ENCODE data around the gene CPN1. TPM values are rescaled to one million over a fixed set of nuclear protein-coding genes. Genes with fewer than 3 reads are reported as not detected.

CPN1 gene
- total RNA-seq, 1 experiment from 2014 or later, result 0.12 TPM

DNA sequence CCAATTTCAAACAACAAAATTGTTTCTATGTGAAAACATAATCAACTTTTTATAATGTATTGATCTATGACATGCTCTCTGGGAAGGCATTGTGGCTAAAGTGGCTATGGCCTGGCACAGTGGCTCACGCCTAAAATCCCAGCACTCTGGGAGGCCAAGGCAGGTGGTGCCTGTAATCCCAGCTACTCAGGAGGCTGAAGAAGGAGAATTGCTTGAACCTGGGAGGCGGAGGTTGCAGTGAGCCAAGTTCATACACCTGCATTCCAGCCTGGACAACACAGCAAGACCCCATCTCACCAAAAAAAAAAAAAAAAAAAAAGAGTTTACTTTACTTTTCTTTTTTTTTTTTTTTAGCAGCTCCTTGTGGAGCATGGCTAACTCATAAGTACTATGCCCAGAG, 38.9 kb upstream of the CPN1 start:
- no peaks in the 10 kb centered on the region for H4K20me1 ChIP-seq (ENCODE audit: insufficient read depth)
- TF ChIP-seq, protein P1, sequence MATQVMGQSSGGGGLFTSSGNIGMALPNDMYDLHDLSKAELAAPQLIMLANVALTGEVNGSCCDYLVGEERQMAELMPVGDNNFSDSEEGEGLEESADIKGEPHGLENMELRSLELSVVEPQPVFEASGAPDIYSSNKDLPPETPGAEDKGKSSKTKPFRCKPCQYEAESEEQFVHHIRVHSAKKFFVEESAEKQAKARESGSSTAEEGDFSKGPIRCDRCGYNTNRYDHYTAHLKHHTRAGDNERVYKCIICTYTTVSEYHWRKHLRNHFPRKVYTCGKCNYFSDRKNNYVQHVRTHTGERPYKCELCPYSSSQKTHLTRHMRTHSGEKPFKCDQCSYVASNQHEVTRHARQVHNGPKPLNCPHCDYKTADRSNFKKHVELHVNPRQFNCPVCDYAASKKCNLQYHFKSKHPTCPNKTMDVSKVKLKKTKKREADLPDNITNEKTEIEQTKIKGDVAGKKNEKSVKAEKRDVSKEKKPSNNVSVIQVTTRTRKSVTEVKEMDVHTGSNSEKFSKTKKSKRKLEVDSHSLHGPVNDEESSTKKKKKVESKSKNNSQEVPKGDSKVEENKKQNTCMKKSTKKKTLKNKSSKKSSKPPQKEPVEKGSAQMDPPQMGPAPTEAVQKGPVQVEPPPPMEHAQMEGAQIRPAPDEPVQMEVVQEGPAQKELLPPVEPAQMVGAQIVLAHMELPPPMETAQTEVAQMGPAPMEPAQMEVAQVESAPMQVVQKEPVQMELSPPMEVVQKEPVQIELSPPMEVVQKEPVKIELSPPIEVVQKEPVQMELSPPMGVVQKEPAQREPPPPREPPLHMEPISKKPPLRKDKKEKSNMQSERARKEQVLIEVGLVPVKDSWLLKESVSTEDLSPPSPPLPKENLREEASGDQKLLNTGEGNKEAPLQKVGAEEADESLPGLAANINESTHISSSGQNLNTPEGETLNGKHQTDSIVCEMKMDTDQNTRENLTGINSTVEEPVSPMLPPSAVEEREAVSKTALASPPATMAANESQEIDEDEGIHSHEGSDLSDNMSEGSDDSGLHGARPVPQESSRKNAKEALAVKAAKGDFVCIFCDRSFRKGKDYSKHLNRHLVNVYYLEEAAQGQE (IDR thresholded peaks at IDR 0.05; ENCODE audit: low read depth), result no peak
- no peak for TF ChIP-seq RAD21 (IDR thresholded peaks at IDR 0.05; ENCODE audit: low read depth)
- TF ChIP-seq ZFX (IDR thresholded peaks at IDR 0.05), result no peak
- TF ChIP-seq JUND (IDR thresholded peaks at IDR 0.05), result no peak
- TF ChIP-seq CBX3 (IDR thresholded peaks at IDR 0.05; ENCODE audit: low read depth), result no peak
- no peak for TF ChIP-seq EZH2 (IDR thresholded peaks at IDR 0.05)
- TF ChIP-seq ELF1 (IDR thresholded peaks at IDR 0.05; ENCODE audit: borderline replicate concordance, low read depth), result no peak
- no peak for TF ChIP-seq YY1 (IDR thresholded peaks at IDR 0.05; ENCODE audit: extremely low read depth, insufficient replicate concordance, low read depth, low read length)
- TF ChIP-seq SRF (IDR thresholded peaks at IDR 0.05; ENCODE audit: low read depth), result no peak
- TF ChIP-seq POLR2A (IDR thresholded peaks at IDR 0.05; ENCODE audit: borderline replicate concordance, extremely low read depth, insufficient read depth, insufficient read length), result no peak
- no peak for TF ChIP-seq ZNF274 (IDR thresholded peaks at IDR 0.05; ENCODE audit: low read depth, low read length)
- no peak for TF ChIP-seq SIN3A (IDR thresholded peaks at IDR 0.05; ENCODE audit: low read depth)
- TF ChIP-seq SP1 (IDR thresholded peaks at IDR 0.05; ENCODE audit: low read depth), result no peak
- TF ChIP-seq EZH2phosphoT487 (IDR thresholded peaks at IDR 0.05; ENCODE audit: borderline replicate concordance), result no peak
- no peak for TF ChIP-seq CEBPB (IDR thresholded peaks at IDR 0.05; ENCODE audit: low read depth)
- TF ChIP-seq POLR2AphosphoS5 (IDR thresholded peaks at IDR 0.05; ENCODE audit: low read depth, low read length), result no peak
- TF ChIP-seq FOSL1 (IDR thresholded peaks at IDR 0.05; ENCODE audit: low read depth), result no peak
- CTCF ChIA-PET, result no interaction called here
- POLR2A ChIA-PET, result no interaction called here
- no peak overlapping the region for H3K27ac ChIP-seq (ENCODE audit: low read depth, low read length)
- H3K27me3 ChIP-seq (ENCODE audit: insufficient read depth, low read length), result no peaks in the 10 kb centered on the region
- H3K4me3 ChIP-seq (replicated peaks in 1 of 2; ENCODE audit: low read depth in 1 of 2, low read length in 2 of 2), result no peak overlapping the region
- H3K9me2 ChIP-seq (ENCODE audit: insufficient read depth), result no peaks in the 10 kb centered on the region
- DNase-seq (ENCODE audit: low read depth, low spot score), result no peak
- no peaks in the 10 kb centered on the region for H3K9me3 ChIP-seq (ENCODE audit: control insufficient read depth in 1 of 2, insufficient read depth in 1 of 2, low read depth in 1 of 2, low read length in 2 of 2)
- BruUV-seq (replicated peaks), result no TSS peak
- H3K4me1 ChIP-seq (ENCODE audit: control insufficient read depth in 1 of 2, insufficient read depth in 2 of 2, low read length in 2 of 2), result no peaks in the 10 kb centered on the region
- intact Hi-C loops (cut with micrococcal nuclease), result no loop called here
- no peak overlapping the region for H2AFZ ChIP-seq (ENCODE audit: low read depth, low read length, poor library complexity, severe bottlenecking)
- no peaks in the 10 kb centered on the region for H3K79me2 ChIP-seq (ENCODE audit: insufficient read depth, low read length)
- ATAC-seq, result no peak
- no peak overlapping the region for H3K9ac ChIP-seq (ENCODE audit: low read length)
- H3K4me2 ChIP-seq (ENCODE audit: low read length), result no peak overlapping the region
- RAD21 ChIA-PET (ENCODE audit: low non-redundant PET in 1 of 2, low total read pairs in 2 of 2, uncharacterized antibody in 2 of 2, unreplicated experiment in 2 of 2), result no interaction called here
- H3K36me3 ChIP-seq (ENCODE audit: control insufficient read depth in 1 of 2, insufficient read depth in 2 of 2, low read length in 2 of 2), result no peaks in the 10 kb centered on the region
